ENCODE data around the gene MRPL24. TPM values are rescaled to one million over a fixed set of nuclear protein-coding genes. Genes with fewer than 3 reads are reported as not detected.

Gene MRPL24
- total and polyA plus RNA-seq, 9 of the 15 experiments (the other 6 are each of a cell fraction or from before 2014, with no cell fraction given) = 74.3 to 267 (median 113) TPM

GRCh38 chr1:156751451-156751756 is 10.5 kb upstream of the MRPL24 start, which contains the start of gene HDGF (continued):
- TF ChIP-seq ZNF449 (CRISPR knock-in tag; IDR thresholded peaks at IDR 0.05) (no peak), TCF15 (CRISPR knock-in tag; IDR thresholded peaks at IDR 0.05) (no peak), PRPF4 (IDR thresholded peaks at IDR 0.05; ENCODE audit: insufficient read depth, low read depth, low read length, poor library complexity, severe bottlenecking) (no peak), HNRNPK (IDR thresholded peaks at IDR 0.05; ENCODE audit: low read depth, low read length, poor library complexity, severe bottlenecking) (no peak), CBFA2T2 (conservative IDR thresholded peaks at IDR 0.05) (no peak), MTF1 (CRISPR knock-in tag; IDR thresholded peaks at IDR 0.05; ENCODE audit: borderline replicate concordance) (no peak), KDM4B (IDR thresholded peaks at IDR 0.05; ENCODE audit: borderline replicate concordance in 2 of 2, low read depth in 1 of 2) (0 out of 4 replicates have a peak, but pooled peaks of 1 of the 2 experiments have one; percentile 25), PRMT5 (CRISPR knock-in tag; IDR thresholded peaks at IDR 0.05) (no peak), GATAD2B (IDR thresholded peaks at IDR 0.05; ENCODE audit: borderline replicate concordance) (peak; percentile 49; the same call in 1 of the 2 replicates), ZNF197 (CRISPR knock-in tag; IDR thresholded peaks at IDR 0.05; ENCODE audit: low read depth) (no peak), ZNF407 (IDR thresholded peaks at IDR 0.05; ENCODE audit: low read depth) (no peak), ZNF639 (CRISPR knock-in tag; conservative IDR thresholded peaks at IDR 0.05 in 1 of 2, IDR thresholded peaks at IDR 0.05 in 1 of 2) (peak in 1 of 2 experiments; percentile 59; a peak in 2 of 4 replicates), CBX8 (IDR thresholded peaks at IDR 0.05; ENCODE audit: borderline replicate concordance, extremely low read depth, low read depth, low read length, poor library complexity, severe bottlenecking) (no peak)
